SK-MEL-5 (cell line): ENCODE results near the gene PCDHA1. TPM values are rescaled to one million over a fixed set of nuclear protein-coding genes. Genes with fewer than 3 reads are reported as not detected.
"Not testable (repeated sequence)": the region's sequence is repeated elsewhere in the genome, so short reads cannot be mapped to it uniquely, and the experiment has no call there.

ENCODE experiments used
- DNase-seq: peaks from one replicate; pipeline ENCODE4 v3.0.0-alpha.2; 2016; ENCODE audit warnings: low read depth, low spot score
- in situ Hi-C: cut with HindIII; loops from 2 replicates; pipeline ENCODE4 v1.10.0; 2016; ENCODE audit warnings: low sequenced_read_pairs, high pct_unique_total_duplicates, low pct_unique_long_range_greater_than_20kb
- total RNA-seq: library from RNA; depleted of rRNA; stranded (reverse); fragments of >200 nt; shearing (Covaris generic); gene quantifications from 2 replicates; pipeline ENCODE4 v1.2.3, GENCODE V29; 2014

The PCDHA1 gene
- total RNA-seq, 1 experiment from 2014 or later = 0.55 TPM

DNA sequence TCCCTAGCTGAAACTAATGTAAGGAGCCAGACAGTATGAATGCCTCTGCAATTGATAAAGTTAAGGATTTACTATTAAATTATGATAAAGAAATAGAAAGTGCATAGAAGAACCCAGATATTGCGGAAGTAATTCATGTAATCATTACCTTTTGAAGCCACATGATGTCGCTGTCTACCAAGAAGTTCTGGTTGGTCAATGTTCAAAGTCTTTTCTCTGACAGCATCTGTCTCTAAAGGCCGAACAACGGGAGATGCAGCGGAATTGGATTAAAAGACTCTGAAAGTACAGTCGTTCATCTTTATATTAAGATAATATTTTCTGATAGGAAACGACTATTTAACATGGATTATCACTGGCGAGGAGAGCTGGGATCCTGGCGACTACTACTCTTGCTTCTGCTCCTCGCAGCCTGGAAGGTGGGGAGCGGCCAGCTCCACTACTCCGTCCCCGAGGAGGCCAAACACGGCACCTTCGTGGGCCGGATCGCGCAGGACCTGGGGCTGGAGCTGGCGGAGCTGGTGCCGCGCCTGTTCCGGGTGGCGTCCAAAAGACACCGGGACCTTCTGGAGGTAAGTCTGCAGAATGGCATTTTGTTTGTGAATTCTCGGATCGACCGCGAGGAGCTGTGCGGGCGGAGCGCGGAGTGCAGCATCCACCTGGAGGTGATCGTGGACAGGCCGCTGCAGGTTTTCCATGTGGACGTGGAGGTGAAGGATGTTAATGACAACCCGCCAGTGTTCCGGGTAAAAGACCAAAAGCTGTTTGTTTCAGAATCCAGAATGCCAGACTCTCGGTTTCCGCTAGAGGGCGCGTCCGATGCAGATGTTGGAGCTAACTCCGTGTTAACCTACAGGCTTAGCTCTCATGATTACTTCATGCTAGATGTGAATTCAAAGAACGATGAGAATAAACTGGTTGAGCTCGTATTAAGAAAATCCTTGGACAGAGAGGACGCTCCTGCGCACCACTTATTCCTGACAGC is 55.3 kb downstream of the PCDHA1 start, which contains the start of gene PCDHA8:
Gene PCDHA8, plus strand, starts transcription at position 210 of the 985 bp plus-strand sequence. Its CDS starts 135 bp downstream, at position 345.
- in situ Hi-C loops = no loop called here
- peak; percentile 55 for DNase-seq

DNA sequence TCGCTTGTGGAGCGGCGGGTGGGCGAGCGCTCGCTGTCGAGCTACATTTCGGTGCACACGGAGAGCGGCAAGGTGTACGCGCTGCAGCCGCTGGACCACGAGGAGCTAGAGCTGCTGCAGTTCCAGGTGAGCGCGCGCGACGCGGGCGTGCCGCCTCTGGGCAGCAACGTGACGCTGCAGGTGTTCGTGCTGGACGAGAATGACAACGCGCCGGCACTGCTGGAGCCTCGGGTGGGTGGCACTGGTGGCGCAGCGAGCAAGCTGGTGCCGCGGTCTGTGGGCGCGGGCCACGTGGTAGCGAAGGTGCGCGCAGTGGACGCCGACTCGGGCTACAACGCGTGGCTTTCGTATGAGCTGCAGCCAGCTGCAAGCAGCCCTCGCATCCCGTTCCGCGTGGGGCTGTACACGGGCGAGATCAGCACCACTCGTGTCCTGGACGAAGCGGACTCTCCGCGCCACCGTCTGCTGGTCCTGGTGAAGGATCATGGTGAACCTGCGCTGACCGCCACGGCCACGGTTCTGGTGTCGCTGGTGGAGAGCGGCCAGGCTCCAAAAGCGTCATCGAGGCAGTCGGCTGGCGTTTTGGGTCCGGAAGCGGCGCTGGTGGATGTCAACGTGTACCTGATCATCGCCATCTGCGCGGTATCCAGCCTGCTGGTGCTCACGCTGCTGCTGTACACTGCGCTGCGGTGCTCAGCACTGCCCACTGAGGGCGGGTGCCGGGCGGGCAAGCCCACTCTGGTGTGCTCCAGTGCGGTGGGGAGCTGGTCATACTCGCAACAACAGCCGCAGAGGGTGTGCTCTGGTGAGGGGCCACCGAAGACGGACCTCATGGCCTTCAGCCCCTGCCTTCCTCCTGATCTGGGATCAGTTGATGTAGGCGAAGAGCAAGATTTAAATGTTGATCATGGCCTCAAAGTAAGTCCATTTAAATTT is 57.1 kb downstream of the PCDHA1 start:
- in situ Hi-C loops = no loop called here
- DNase-seq = no peak

DNA sequence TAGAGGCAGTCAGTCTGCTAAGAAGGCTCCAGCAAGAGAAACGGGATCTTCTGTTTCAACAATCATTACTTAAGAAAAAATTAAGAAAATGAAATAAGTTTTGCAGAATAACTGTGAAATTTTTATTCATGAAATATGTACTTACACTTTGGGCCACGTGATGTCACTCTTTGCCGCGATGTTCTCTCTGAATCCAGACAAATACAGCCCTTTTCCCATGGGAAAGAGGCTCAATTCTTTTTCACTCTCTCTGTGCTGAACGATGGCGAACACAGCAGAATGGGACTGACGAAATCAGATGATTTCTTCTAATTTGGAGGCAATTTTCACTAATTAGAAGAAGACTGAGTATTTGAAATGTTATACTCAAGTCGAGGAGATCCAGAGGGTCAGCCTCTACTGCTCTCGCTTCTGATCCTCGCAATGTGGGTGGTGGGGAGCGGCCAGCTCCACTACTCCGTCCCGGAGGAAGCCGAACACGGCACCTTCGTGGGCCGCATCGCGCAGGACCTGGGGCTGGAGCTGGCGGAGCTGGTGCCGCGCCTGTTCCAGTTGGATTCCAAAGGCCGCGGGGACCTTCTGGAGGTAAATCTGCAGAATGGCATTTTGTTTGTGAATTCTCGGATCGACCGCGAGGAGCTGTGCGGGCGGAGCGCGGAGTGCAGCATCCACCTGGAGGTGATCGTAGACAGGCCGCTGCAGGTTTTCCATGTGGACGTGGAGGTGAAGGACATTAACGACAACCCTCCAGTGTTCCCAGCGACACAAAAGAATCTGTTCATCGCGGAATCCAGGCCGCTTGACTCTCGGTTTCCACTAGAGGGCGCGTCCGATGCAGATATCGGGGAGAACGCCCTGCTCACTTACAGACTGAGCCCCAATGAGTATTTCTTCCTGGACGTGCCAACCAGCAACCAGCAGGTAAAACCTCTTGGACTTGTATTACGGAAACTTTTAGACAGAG is 62.5 kb downstream of the PCDHA1 start, which contains the start of gene PCDHA9:
Gene PCDHA9, plus strand, starts transcription at position 244 of the 964 bp plus-strand sequence. Its CDS starts 114 bp downstream, at position 358.
- in situ Hi-C loops, DNase-seq: not testable (repeated sequence)

DNA sequence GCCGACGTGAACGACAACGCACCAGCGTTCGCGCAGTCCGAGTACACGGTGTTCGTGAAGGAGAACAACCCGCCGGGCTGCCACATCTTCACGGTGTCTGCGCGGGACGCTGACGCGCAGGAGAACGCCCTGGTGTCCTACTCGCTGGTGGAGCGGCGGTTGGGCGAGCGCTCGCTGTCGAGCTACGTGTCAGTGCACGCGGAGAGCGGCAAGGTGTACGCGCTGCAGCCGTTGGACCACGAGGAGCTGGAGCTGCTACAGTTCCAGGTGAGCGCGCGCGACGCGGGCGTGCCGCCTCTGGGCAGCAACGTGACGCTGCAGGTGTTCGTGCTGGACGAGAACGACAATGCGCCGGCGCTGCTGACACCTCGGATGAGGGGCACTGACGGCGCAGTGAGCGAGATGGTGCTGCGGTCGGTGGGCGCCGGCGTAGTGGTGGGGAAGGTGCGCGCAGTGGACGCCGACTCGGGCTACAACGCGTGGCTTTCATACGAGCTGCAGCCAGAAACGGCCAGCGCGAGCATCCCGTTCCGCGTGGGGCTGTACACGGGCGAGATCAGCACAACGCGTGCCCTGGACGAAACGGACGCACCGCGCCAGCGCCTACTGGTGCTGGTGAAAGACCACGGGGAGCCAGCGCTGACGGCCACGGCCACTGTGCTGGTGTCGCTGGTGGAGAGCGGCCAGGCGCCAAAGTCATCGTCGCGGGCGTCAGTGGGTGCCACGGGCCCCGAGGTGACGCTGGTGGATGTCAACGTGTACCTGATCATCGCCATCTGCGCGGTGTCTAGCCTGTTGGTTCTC is 64.1 kb downstream of the PCDHA1 start:
- in situ Hi-C loops, DNase-seq: not testable (repeated sequence)

DNA sequence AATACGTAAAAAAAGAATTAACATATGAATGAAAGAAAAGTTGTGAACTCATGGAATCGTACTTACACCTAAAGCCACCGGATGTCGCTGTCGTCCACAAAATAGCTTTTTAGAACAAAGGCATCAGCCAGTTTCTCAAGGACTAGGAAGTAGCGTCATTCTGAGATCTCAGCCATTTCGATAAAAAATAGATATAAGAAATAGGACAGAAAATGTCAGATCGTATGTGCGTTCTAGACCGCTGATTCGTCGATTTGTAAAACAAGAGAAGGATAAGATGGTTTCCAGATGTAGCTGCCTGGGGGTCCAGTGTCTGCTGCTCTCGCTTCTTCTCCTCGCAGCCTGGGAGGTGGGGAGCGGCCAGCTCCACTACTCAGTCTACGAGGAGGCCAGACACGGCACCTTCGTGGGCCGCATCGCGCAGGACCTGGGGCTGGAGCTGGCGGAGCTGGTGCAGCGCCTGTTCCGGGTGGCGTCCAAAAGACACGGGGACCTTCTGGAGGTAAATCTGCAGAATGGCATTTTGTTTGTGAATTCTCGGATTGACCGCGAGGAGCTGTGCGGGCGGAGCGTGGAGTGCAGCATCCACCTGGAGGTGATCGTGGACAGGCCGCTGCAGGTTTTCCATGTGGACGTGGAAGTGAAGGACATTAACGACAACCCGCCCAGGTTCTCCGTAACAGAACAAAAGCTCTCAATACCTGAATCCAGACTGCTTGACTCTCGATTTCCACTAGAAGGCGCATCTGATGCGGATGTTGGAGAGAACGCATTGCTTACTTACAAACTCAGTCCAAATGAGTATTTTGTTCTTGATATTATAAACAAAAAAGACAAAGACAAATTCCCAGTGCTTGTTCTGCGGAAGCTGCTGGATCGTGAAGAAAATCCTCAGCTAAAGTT is 70.1 kb downstream of the PCDHA1 start, which contains the start of gene PCDHA10:
Gene PCDHA10, plus strand, starts transcription at position 126 of the 903 bp plus-strand sequence. Its CDS starts 152 bp downstream, at position 278.
- in situ Hi-C loops = no loop called here
- DNase-seq = peak; percentile 4

DNA sequence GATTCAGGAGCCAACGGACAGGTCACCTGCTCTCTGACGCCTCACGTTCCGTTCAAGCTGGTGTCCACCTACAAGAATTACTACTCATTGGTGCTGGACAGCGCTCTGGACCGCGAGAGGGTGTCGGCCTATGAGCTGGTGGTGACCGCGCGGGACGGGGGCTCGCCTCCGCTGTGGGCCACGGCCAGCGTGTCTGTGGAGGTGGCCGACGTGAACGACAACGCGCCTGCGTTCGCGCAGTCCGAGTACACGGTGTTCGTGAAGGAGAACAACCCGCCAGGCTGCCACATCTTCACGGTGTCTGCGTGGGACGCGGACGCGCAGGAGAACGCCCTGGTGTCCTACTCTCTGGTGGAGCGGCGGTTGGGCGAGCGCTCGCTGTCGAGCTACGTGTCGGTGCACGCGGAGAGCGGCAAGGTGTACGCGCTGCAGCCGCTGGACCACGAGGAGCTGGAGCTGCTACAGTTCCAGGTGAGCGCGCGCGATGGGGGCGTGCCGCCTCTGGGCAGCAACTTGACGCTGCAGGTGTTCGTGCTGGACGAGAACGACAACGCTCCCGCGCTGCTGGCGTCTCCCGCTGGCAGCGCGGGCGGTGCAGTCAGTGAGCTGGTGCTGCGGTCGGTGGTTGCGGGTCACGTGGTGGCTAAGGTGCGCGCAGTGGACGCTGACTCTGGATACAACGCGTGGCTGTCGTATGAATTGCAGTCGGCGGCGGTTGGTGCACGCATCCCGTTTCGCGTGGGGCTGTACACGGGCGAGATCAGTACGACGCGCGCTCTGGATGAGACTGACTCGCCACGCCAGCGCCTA is 71.4 kb downstream of the PCDHA1 start:
- DNase-seq = no peak
- in situ Hi-C loops = no loop called here

DNA sequence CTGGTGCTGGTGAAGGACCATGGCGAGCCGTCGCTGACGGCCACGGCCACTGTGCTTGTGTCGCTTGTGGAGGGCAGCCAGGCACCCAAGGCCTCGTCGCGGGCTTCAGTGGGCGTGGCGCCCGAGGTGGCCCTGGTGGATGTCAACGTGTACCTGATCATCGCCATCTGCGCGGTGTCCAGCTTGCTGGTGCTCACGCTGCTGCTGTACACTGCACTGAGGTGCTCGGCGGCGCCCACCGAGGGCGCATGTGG is 72.0 kb downstream of the PCDHA1 start:
- no peak for DNase-seq
- in situ Hi-C loops = no loop called here

DNA sequence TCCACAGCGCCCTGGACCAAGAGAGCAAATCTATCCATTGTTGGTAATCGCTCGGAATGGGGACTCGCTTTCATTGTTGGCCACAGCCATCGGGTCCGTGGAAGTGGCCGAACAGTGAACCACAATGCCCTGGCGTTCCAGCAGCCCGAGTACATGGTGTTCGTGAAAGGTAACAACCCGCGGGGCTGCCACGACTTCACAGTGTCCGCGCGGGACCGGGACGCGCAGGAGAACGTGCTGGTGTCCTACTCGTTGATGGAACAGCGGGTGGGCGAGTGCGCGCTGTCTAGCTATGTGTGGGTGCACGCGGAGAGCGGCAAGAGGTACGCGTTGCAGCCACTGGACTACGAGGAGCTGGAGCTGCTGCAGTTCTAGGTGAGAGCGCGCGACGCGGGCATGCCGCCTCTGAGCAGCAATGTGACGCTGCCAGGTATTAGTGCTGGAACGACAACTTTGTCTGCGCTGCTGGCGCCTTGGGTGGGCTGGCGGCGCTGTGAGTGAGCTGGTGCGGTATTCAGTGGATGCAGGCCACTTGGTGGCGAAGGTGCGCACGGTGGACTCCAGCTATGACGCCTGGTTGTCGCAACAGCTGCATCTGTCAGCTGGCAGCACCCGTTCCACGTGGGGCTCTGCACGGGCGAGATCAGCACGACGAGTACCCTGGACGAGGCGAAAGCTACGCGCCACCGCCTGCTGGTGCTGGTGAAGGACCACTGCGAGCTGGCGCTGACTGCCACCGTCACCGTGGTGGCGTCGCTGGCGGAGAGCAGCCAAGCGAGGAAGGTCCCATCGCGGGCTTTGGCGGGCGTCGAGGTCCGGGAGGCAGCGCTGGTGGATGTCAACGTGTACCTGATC is 76.7 kb downstream of the PCDHA1 start:
- in situ Hi-C loops = no loop called here
- DNase-seq = no peak

DNA sequence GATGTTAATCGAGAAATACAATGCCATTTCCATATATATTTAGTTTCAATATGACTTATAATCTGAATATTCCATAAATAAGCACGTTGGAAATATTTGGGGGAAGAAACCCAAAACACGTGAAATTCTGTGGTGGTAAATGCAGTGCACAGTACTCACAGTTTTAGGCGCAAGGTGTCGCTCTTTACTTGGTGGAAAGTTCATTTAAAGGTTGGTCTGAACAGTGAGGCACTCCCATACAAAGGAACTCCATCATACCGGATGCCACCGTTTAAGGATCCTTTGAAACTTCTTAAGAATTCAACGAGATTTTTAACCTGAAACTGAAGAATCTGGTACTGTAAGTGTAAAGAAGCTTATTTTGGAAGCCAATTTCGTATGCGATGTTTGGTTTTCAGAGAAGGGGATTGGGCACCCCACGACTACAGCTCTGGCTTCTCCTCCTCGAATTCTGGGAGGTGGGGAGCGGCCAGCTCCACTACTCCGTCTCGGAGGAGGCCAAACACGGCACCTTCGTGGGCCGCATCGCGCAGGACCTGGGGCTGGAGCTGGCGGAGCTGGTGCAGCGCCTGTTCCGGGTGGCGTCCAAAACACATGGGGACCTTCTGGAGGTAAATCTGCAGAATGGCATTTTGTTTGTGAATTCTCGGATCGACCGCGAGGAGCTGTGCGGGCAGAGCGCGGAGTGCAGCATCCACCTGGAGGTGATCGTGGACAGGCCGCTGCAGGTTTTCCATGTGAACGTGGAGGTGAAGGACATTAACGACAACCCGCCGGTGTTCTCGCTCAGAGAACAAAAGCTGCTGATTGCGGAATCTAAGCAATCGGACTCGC is 83.0 kb downstream of the PCDHA1 start, which contains the start of gene PCDHA11:
Gene PCDHA11, plus strand, starts transcription at position 237 of the 834 bp plus-strand sequence. Its CDS starts 147 bp downstream, at position 384.
- in situ Hi-C loops = no loop called here
- DNase-seq = peak; percentile 77

DNA sequence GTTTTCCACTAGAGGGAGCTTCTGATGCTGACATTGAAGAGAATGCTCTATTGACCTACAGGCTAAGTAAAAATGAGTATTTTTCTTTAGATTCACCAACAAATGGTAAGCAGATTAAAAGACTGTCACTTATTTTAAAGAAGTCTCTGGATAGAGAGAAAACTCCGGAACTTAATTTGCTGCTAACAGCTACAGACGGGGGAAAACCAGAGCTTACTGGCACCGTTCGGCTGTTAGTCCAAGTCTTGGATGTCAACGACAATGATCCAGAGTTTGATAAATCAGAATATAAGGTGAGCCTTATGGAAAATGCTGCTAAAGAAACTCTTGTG is 83.6 kb downstream of the PCDHA1 start:
- in situ Hi-C loops = no loop called here
- no peak for DNase-seq

DNA sequence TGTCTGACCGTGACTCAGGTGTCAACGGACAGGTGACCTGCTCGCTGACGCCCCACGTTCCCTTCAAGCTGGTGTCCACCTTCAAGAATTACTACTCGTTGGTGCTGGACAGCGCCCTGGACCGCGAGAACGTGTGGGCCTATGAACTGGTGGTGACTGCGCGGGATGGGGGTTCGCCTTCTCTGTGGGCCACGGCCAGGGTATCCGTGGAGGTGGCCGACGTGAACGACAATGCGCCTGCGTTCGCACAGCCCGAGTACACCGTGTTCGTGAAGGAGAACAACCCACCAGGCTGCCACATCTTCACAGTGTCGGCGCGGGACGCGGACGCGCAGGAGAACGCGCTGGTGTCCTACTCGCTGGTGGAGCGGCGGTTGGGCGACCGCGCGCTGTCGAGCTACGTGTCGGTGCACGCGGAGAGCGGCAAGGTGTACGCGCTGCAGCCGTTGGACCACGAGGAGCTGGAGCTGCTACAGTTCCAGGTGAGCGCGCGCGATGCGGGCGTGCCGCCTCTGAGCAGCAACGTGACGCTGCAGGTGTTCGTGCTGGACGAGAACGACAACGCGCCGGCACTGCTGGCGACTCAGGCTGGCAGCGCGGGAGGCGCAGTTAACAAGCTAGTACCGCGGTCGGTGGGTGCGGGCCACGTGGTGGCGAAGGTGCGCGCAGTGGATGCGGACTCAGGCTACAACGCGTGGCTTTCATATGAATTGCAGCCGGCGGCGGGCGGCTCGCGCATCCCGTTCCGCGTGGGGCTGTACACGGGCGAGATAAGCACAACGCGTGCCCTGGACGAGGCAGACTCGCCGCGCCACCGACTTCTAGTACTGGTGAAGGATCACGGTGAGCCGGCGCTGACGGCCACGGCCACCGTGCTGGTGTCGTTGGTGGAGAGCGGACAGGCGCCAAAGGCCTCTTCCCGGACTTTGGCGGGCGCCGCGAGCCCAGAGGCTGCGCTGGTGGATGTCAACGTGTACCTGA is 84.6 kb downstream of the PCDHA1 start:
- in situ Hi-C loops = no loop called here
- DNase-seq = no peak
